Gastrocnemius medialis (tissue), 4 donors: Measurements from ENCODE around the gene SEMG2. TPM values are rescaled to one million over a fixed set of nuclear protein-coding genes. Genes with fewer than 3 reads are reported as not detected.

Experiments used
- ATAC-seq, 2 donors: fragments of 150-250 bp; one replicate each; pipeline ENCODE4 v1.9.1; 2016
- DNase-seq, 2 donors: peaks; one replicate each; pipeline ENCODE4 v3.0.0-alpha.2; 2019
- H3K27ac ChIP-seq, 4 donors: fragments of 200-600 bp; sonication (generic); 1 replicate in 1 of 4; 2 replicates in 3 of 4; pipeline ENCODE4 v1.5.1; 2016 to 2018; ENCODE audit warnings: mild to moderate bottlenecking in 2 of 4, moderate library complexity in 1 of 4
- H3K27me3 ChIP-seq, 3 donors: fragments of 200-600 bp; sonication (generic) in 2 of 3; 1 replicate in 1 of 3; 2 replicates in 2 of 3; pipeline versions ENCODE4 v1.5.1 to v1.6.0; 2016 to 2019; ENCODE audit warnings: mild to moderate bottlenecking in 1 of 3, moderate library complexity in 1 of 3
- H3K36me3 ChIP-seq, 2 donors: fragments of 200-600 bp; sonication (generic) in 1 of 2; one replicate each; pipeline ENCODE4 v1.5.1; 2017 to 2018
- H3K4me1 ChIP-seq, 2 donors: fragments of 200-600 bp; sonication (generic) in 1 of 2; one replicate each; pipeline ENCODE4 v1.5.1; 2016 to 2017; ENCODE audit warnings: mild to moderate bottlenecking in 2 of 2
- H3K4me3 ChIP-seq, 4 donors: fragments of 200-600 bp; sonication (generic) in 3 of 4; 1 replicate in 1 of 4; 2 replicates in 3 of 4; pipeline ENCODE4 v1.5.1; 2016 to 2019; ENCODE audit warnings: mild to moderate bottlenecking in 2 of 4
- H3K9me3 ChIP-seq, 3 donors: fragments of 200-600 bp; sonication (generic) in 2 of 3; 1 replicate in 1 of 3; 2 replicates in 2 of 3; pipeline ENCODE4 v1.5.1; 2016 to 2019
- CTCF ChIP-seq, 5 experiments: fragments of 450-650 bp in 3 of 5; fragments of 200-600 bp in 2 of 5; sonication (generic) in 2 of 5; IDR thresholded peaks in 4 of 5; conservative IDR thresholded peaks in 1 of 5; 1 replicate in 4 of 5; 2 replicates in 1 of 5; pipeline ENCODE4 v1.5.1; 2016 to 2019; ENCODE audit warnings: antibody characterized with exemption in 5 of 5, mild to moderate bottlenecking in 3 of 5, moderate library complexity in 3 of 5
- POLR2A ChIP-seq, 2 donors: fragments of 450-650 bp; IDR thresholded peaks; one replicate each; pipeline ENCODE4 v1.6.1; 2017; ENCODE audit warnings: antibody characterized with exemption in 2 of 2, mild to moderate bottlenecking in 2 of 2, moderate library complexity in 2 of 2
- in situ Hi-C, 4 donors: fragments of 200-750 bp; cut with MboI; loops; one replicate each; pipeline versions ENCODE4 v1.15.0 to v1.8.0; 2017; ENCODE audit warnings: low sequenced_read_pairs in 4 of 4
- intact Hi-C: fragments of 100-400 bp; cut with DNase I; formaldehyde crosslinking; loops from one replicate; pipeline ENCODE4 v1.15.1; 2023; ENCODE audit warnings: low total_unique reads
- total RNA-seq, 4 donors: library from RNA; depleted of rRNA; stranded (reverse); fragments of >200 nt; gene quantifications; one replicate each; pipeline versions ENCODE4 v1.1.0 to v1.2.3, GENCODE V29; 2016

SEMG2 gene
- total RNA-seq, 4 donors from 2014 or later: not detected

GRCh38 chr20:45257161-45257560 is 36.0 kb downstream of the SEMG2 start:
- H3K4me3 ChIP-seq: no peak overlapping the region
- no peak overlapping the region for H3K27ac ChIP-seq
- in situ Hi-C loops (no loop called here), intact Hi-C loops (no loop called here)
- no peaks in the 10 kb centered on the region for H3K9me3 ChIP-seq
- ATAC-seq (no peak), DNase-seq (no peak)
- no peak for TF ChIP-seq CTCF (IDR thresholded peaks at IDR 0.05 in 4 of 5, conservative IDR thresholded peaks at IDR 0.05 in 1 of 5)
- no peak for TF ChIP-seq POLR2A (IDR thresholded peaks at IDR 0.05)
- peaks cover 0 to 3% (median 0%) of the 10 kb centered on the region in 3 donors for H3K27me3 ChIP-seq
- no peaks in the 10 kb centered on the region for H3K36me3 ChIP-seq
- peaks cover 5 to 15% of the 10 kb centered on the region in 2 donors for H3K4me1 ChIP-seq

DNA sequence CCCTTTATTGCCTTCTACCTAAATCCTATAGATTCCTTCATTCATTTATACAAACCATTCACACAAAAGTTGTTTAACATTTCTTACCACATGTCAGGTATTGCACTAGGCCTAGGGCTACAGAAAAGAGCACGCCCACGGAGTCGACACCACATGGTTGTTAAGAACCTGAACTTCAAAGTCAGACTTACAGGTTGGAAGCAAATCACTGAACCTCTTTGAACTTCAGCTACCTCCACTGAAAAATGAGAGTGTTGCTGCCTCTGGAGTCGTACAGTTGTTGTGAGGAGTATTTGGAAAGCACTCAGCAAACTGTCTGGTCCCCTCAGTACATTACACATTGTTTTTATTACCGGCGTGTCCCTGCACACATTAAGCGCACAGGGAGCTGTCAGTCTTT is 36.5 kb downstream of the SEMG2 start:
- DNase-seq (no peak), ATAC-seq (no peak)
- H3K9me3 ChIP-seq: no peaks in the 10 kb centered on the region
- H3K4me1 ChIP-seq: peaks cover 5 to 15% of the 10 kb centered on the region in 2 donors
- H3K36me3 ChIP-seq: no peaks in the 10 kb centered on the region
- H3K4me3 ChIP-seq: no peak overlapping the region
- H3K27ac ChIP-seq: no peak overlapping the region
- in situ Hi-C loops (no loop called here), intact Hi-C loops (no loop called here)
- peaks cover 0 to 3% (median 0%) of the 10 kb centered on the region in 3 donors for H3K27me3 ChIP-seq
- TF ChIP-seq CTCF (IDR thresholded peaks at IDR 0.05 in 4 of 5, conservative IDR thresholded peaks at IDR 0.05 in 1 of 5): no peak
- TF ChIP-seq POLR2A (IDR thresholded peaks at IDR 0.05): no peak

- TF ChIP-seq POLR2A (IDR thresholded peaks at IDR 0.05): no peak
- no peak for TF ChIP-seq CTCF (IDR thresholded peaks at IDR 0.05 in 4 of 5, conservative IDR thresholded peaks at IDR 0.05 in 1 of 5)
- no peak for ATAC-seq
- intact Hi-C loops (no loop called here), in situ Hi-C loops (no loop called here)
- Histone ChIP-seq H3K36me3 (no peaks in the 10 kb centered on the region), H3K4me1 (peaks cover 5 to 15% of the 10 kb centered on the region in 2 donors), H3K9me3 (no peaks in the 10 kb centered on the region), H3K27ac (no peak overlapping the region), H3K4me3 (no peak overlapping the region), H3K27me3 (peaks cover 0 to 3% (median 0%) of the 10 kb centered on the region in 3 donors)
- DNase-seq: no peak
These were observed 37.1 kb downstream of the SEMG2 start for GRCh38 chr20:45258259-45258658.

GRCh38 chr20:45258664-45259063 is 37.5 kb downstream of the SEMG2 start:
- ATAC-seq: no peak

More at GRCh38 chr20:45258664-45259063, 37.5 kb downstream of the SEMG2 start:
- Histone ChIP-seq H3K27me3 (peaks cover 0 to 3% (median 0%) of the 10 kb centered on the region in 3 donors), H3K27ac (no peak overlapping the region), H3K9me3 (no peaks in the 10 kb centered on the region), H3K4me3 (no peak overlapping the region), H3K36me3 (no peaks in the 10 kb centered on the region), H3K4me1 (peaks cover 5 to 15% of the 10 kb centered on the region in 2 donors)
- in situ Hi-C loops (no loop called here), intact Hi-C loops (no loop called here)
- DNase-seq: no peak
- no peak for TF ChIP-seq CTCF (IDR thresholded peaks at IDR 0.05 in 4 of 5, conservative IDR thresholded peaks at IDR 0.05 in 1 of 5)
- no peak for TF ChIP-seq POLR2A (IDR thresholded peaks at IDR 0.05)
